ENCODE data around the gene NACA.
A peak's percentile ranks its signal among the peaks of the same experiment; 100 is the strongest.
"Not testable (repeated sequence)": the region's sequence is repeated elsewhere in the genome, so short reads cannot be mapped to it uniquely, and the experiment has no call there.

Gene NACA

GRCh38 chr12:56715798-56716197 lies 9.3 kb downstream of the NACA start:
- DNase-seq (ENCODE audit: low read depth) = no peak
- TF ChIP-seq, protein P1, sequence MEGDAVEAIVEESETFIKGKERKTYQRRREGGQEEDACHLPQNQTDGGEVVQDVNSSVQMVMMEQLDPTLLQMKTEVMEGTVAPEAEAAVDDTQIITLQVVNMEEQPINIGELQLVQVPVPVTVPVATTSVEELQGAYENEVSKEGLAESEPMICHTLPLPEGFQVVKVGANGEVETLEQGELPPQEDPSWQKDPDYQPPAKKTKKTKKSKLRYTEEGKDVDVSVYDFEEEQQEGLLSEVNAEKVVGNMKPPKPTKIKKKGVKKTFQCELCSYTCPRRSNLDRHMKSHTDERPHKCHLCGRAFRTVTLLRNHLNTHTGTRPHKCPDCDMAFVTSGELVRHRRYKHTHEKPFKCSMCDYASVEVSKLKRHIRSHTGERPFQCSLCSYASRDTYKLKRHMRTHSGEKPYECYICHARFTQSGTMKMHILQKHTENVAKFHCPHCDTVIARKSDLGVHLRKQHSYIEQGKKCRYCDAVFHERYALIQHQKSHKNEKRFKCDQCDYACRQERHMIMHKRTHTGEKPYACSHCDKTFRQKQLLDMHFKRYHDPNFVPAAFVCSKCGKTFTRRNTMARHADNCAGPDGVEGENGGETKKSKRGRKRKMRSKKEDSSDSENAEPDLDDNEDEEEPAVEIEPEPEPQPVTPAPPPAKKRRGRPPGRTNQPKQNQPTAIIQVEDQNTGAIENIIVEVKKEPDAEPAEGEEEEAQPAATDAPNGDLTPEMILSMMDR (conservative IDR thresholded peaks at IDR 0.05; ENCODE audit: control insufficient read depth, insufficient read depth, low read depth, low read length) = no peak
- H3K4me3 ChIP-seq (ENCODE audit: control insufficient read depth, low read depth, low read length) = no peak overlapping the region

DNA sequence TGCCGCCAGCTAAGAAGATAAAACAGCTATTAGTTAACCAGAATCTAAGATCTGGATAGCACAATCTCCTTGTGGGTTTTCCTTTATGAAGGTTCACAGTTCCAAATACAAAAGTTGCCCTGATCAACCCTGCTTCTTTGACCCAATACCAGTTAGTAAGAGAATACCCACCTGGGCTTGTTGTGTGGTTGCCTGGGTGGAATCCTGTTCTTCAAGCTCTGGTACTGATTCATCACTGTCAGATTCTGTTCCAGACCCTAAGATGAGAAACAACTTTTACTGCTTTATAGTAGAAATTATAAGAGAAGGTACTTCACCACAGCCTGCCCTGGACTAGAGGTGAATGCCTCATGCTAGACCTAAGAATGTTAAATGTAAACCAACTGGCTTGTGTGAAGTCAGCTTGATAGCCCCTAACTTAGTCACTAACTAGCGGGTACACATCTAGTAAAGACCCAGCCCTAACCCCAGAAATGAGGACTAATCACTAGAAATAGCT lies 10.6 kb downstream of the NACA start:
- H3K4me3 ChIP-seq (ENCODE audit: control insufficient read depth, low read depth, low read length) = no peak overlapping the region
- no peak for DNase-seq (ENCODE audit: low read depth)
- TF ChIP-seq, protein P1 (conservative IDR thresholded peaks at IDR 0.05; ENCODE audit: control insufficient read depth, insufficient read depth, low read depth, low read length) = no peak

DNA sequence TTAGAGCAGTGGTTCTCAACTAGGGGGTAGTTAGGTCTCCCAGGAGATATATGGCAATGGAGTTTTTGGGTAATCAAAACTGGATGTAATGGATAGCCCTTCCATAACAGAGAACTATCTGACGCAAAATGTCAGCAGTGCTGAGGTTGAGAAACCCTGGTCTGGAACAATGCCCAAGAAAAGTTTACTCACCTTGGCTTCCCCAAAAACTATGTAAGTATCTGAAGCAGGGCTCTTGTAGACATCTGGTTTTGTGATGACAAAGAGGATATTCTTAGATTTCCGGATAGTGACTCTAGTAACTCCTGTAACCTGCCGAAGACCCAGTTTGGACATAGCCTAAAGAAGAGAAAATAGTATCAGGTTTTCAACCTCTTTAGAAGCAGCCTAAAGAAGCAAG lies 11.8 kb downstream of the NACA start:
- no peak overlapping the region for H3K4me3 ChIP-seq (ENCODE audit: control insufficient read depth, low read depth, low read length)
- TF ChIP-seq, protein P1 (conservative IDR thresholded peaks at IDR 0.05; ENCODE audit: control insufficient read depth, insufficient read depth, low read depth, low read length) = no peak
- peak; percentile 27 for DNase-seq (ENCODE audit: low read depth)

- TF ChIP-seq, protein P1 (conservative IDR thresholded peaks at IDR 0.05; ENCODE audit: control insufficient read depth, insufficient read depth, low read depth, low read length) = no peak
- DNase-seq (ENCODE audit: low read depth) = no peak
- no peak overlapping the region for H3K4me3 ChIP-seq (ENCODE audit: control insufficient read depth, low read depth, low read length)
These were observed 15.2 kb downstream of the NACA start for GRCh38 chr12:56709759-56710376.

GRCh38 chr12:56704522-56704921 lies 20.6 kb downstream of the NACA start:
- not testable (repeated sequence) for H3K4me3 ChIP-seq (ENCODE audit: control insufficient read depth, low read depth, low read length); DNase-seq (ENCODE audit: low read depth)

GRCh38 chr12:56699020-56699661 lies 26.0 kb downstream of the NACA start:
- H3K4me3 ChIP-seq (ENCODE audit: control insufficient read depth, low read depth, low read length) = no peak overlapping the region
- no peak for DNase-seq (ENCODE audit: low read depth)
- TF ChIP-seq, protein P1 (conservative IDR thresholded peaks at IDR 0.05; ENCODE audit: control insufficient read depth, insufficient read depth, low read depth, low read length) = no peak

DNA sequence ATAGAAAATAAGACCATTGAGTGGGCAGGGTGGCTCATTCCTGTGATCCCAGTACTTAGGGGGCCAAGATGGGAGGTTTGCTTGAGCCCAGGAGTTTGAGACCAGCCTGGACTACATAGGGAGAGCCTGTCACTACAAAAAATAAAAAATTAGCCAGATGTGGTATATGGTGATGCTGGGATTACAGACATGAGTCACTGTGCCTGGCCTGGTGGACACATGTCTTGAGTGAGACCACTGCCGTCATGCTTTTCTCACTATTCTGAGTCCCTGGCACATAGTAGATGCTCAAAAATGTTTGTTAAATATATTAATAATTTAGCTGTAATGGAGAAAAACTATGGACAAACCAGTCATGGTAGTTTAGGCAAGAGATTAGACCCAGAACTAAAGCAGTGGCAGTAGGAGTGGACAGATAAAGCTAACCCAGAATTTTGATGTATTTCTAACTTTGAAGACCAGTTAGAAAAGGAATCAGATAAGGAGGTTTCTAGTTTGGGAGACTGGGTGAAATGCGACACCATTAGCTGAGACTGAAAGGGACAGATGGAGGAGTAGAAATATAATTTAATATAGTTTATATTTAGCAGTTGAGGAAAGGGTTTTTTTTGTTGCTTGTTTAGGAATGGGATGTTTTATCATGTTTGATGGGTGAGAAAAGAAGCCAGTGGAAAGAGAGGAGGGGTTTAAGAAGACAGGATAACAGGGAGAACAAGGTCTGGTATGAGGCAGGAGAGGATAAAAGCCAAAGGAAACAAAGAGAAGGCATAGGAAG lies 29.6 kb downstream of the NACA start:
- DNase-seq (ENCODE audit: low read depth) = peak; percentile 50
- TF ChIP-seq, protein P1 (conservative IDR thresholded peaks at IDR 0.05; ENCODE audit: control insufficient read depth, insufficient read depth, low read depth, low read length) = no peak
- H3K4me3 ChIP-seq (ENCODE audit: control insufficient read depth, low read depth, low read length) = no peak overlapping the region
